CD4-positive, alpha-beta memory T cell (primary cell): ENCODE data around the gene TTC23L. TPM values are rescaled to one million over a fixed set of nuclear protein-coding genes. Genes with fewer than 3 reads are reported as not detected.
A peak's percentile ranks its signal among the peaks of the same experiment; 100 is the strongest.

Experiments
- CTCF ChIA-PET: fragments of 350-600 bp; sonication (Branson Sonifier 250); formaldehyde crosslinking; loops from one replicate; lab custom pipeline; 2021; ENCODE audit warnings: inconsistent platforms; ENCODE audit not compliant: partially characterized antibody; lab: Charles Lee
- POLR2A ChIA-PET: fragments of 350-600 bp; sonication (Branson Sonifier 250); formaldehyde crosslinking; loops from one replicate; lab custom pipeline; 2021; ENCODE audit not compliant: partially characterized antibody; lab: Charles Lee
- DNase-seq, 5 donors: peaks; one replicate each; pipeline versions ENCODE4 v3.0.0 to v3.0.0-alpha.2; 2020 to 2022; ENCODE audit warnings: mixed read lengths in 1 of 5
- H3K27ac ChIP-seq: one replicate; pipeline ENCODE4 v1.7.0; 2013; ENCODE audit warnings: low read depth, low read length
- H3K27me3 ChIP-seq: 2 replicates; pipeline ENCODE4 v1.7.0; 2013; ENCODE audit warnings: mild to moderate bottlenecking, low read length, moderate library complexity; ENCODE audit not compliant: insufficient read depth
- H3K36me3 ChIP-seq: 2 replicates; pipeline ENCODE4 v1.7.0; 2013; ENCODE audit warnings: mild to moderate bottlenecking, low read length, moderate library complexity; ENCODE audit not compliant: insufficient read depth
- H3K4me1 ChIP-seq: 2 replicates; pipeline ENCODE4 v1.7.0; 2013; ENCODE audit warnings: mild to moderate bottlenecking, low read length, moderate library complexity; ENCODE audit not compliant: insufficient read depth
- H3K4me3 ChIP-seq, 2 donors: one replicate each; pipeline ENCODE4 v1.7.0; 2013; ENCODE audit warnings: low read length in 2 of 2, mild to moderate bottlenecking in 1 of 2
- H3K9me3 ChIP-seq, 2 donors: one replicate each; pipeline ENCODE4 v1.7.0; 2013; ENCODE audit warnings: low read length in 2 of 2, control low read depth in 1 of 2; ENCODE audit not compliant: control insufficient read depth in 1 of 2
- H3K27ac Mint-ChIP-seq, 7 donors: one replicate each; pipeline ENCODE4 v1.8.0; 2020 to 2021; ENCODE audit warnings: mixed read lengths in 7 of 7, mild to moderate bottlenecking in 6 of 7, inconsistent platforms in 3 of 7, moderate library complexity in 3 of 7
- H3K27me3 Mint-ChIP-seq, 2 donors: one replicate each; pipeline ENCODE4 v1.8.0; 2020 to 2021; ENCODE audit warnings: mixed read lengths in 2 of 2
- H3K36me3 Mint-ChIP-seq, 2 donors: one replicate each; pipeline ENCODE4 v1.8.0; 2020 to 2021; ENCODE audit warnings: mixed read lengths in 2 of 2, inconsistent platforms in 1 of 2, mild to moderate bottlenecking in 1 of 2
- H3K4me1 Mint-ChIP-seq, 4 donors: one replicate each; pipeline ENCODE4 v1.8.0; 2020 to 2021; ENCODE audit warnings: mixed read lengths in 4 of 4, mild to moderate bottlenecking in 1 of 4
- H3K4me3 Mint-ChIP-seq, 8 donors: one replicate each; pipeline ENCODE4 v1.8.0; 2020 to 2021; ENCODE audit warnings: mixed read lengths in 8 of 8, mild to moderate bottlenecking in 7 of 8, moderate library complexity in 6 of 8, inconsistent platforms in 3 of 8
- H3K9me3 Mint-ChIP-seq, 8 donors: one replicate each; pipeline ENCODE4 v1.8.0; 2020 to 2021; ENCODE audit warnings: mixed read lengths in 8 of 8, mild to moderate bottlenecking in 5 of 8, inconsistent platforms in 3 of 8, moderate library complexity in 1 of 8
- intact Hi-C: fragments of 100-400 bp; cut with micrococcal nuclease; formaldehyde crosslinking; loops from one replicate; pipeline ENCODE4 v1.15.1; 2023
- polyA plus RNA-seq, 2 donors: library from polyadenylated mRNA; unstranded; fragments of 300-500 nt; fragmentation: Illumina TruSeq; gene quantifications; one replicate each; pipeline ENCODE4 v1.2.3, GENCODE V29; 2021
- total RNA-seq, 2 experiments: library from RNA; stranded (reverse); gene quantifications; one replicate each; pipeline ENCODE4 v1.2.3, GENCODE V29; 2021

TTC23L gene, protein sequence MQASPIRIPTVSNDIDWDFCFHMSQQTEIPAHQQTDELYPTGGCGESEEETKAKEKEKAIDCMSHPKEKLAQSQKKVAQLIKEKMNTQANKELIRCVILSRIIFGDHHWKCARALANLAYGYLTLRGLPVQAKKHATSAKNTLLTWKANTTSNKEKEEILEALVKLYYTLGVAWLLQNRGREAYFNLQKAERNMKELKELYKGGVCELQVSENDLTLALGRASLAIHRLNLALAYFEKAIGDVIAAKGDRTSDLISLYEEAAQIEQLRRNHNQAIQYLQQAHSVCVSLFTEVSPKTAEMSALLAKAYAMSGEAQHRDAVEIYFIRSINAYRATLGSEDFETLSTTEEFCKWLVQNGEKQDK
- total RNA-seq = under 1 TPM in 1 of 2 experiments, not detected in 1; 0.47 TPM
- not detected for polyA plus RNA-seq

DNA sequence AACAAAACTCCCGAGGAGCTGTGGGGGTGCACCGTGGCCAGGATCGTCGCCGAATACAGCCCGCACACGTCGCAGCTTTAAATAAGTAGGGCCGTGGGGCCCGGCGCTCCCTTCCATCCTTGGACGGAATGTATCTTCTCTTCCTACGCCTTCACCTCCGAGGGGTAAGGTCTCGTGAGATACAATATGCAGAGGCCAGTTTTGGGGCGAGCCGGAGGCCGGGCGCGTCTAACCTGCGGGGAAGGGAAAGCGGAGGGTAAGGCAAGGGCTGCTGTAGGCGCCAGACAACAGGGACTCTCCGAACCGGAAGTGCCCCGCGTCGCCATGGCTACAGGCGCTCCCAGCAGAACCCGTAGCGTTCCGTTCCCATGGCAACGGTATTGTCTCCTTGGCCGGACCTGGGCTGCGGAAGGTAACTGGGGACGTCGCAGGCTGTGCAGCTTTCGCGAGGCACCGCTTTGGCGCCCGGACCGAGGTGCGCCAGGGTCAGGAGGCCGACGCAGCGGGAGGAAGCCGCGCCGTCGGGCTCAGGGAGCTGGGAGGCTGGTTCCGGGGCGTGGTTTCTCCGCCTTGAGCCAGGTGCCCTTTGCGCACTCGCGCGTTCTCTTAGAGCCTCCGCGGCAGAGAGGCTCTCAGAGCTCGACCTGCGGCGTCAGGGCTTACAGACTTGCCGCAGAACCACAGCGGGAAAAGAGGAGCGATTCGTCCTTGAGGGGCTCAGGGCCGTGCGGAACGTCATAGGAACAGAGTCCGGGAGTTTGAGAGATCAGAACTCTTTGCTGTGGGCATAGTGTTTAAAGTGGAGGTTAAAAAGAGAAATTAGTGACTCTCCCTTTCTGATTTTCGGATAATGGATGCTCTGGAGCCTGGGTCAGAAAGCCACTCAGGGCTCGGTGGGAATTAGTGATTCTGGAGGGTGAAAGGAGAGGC, at the start of gene TTC23L:
TTC23L (plus strand) TSS at position 380 of the 930 bp plus-strand sequence. CDS start 1,508 bp downstream, outside the sequence.
- H3K27ac ChIP-seq = peak within 1 kb of the TSS; percentile 70
- peak within 1 kb of the TSS; percentile 96 to 99 (median 98) for H3K27ac Mint-ChIP-seq
- intact Hi-C loops = loop anchor here (1.0 to 5.0 kb wide), 5 partner anchors 76 to 1399 kb away; partner anchors contain the start of genes BRIX1, DNAJC21, LMBRD2 and RAD1
- H3K4me3 Mint-ChIP-seq = peak within 1 kb of the TSS; percentile 93 to 98 (median 95)
- no peaks in the 10 kb centered on the region for H3K9me3 ChIP-seq
- CTCF ChIA-PET = interaction anchor here (0.6 to 1.6 kb wide), 5 partner anchors 11 to 1424 kb away, joined by 3 to 4 read pairs (median 3); partner anchors contain the start of genes BRIX1, DNAJC21 and RAD1
- DNase-seq = peak; percentile 90 to 97 (median 91)
- peaks cover 13% of the 10 kb centered on the region for H3K4me1 ChIP-seq
- peaks cover 0 to 4% (median 0%) of the 10 kb centered on the region in 8 donors for H3K9me3 Mint-ChIP-seq
- H3K27me3 Mint-ChIP-seq = peaks cover 0 to 2% of the 10 kb centered on the region in 2 donors
- H3K36me3 Mint-ChIP-seq = peaks cover 0 to 5% of the 10 kb centered on the region in 2 donors
- H3K4me1 Mint-ChIP-seq = peaks cover 4 to 16% (median 10%) of the 10 kb centered on the region in 4 donors
- peak within 1 kb of the TSS; percentile 88 to 89 for H3K4me3 ChIP-seq
- H3K36me3 ChIP-seq = no peaks in the 10 kb centered on the region
- POLR2A ChIA-PET = interaction anchor here (0.7 to 2.4 kb wide), 6 partner anchors 15 to 1313 kb away, joined by 3 to 27 read pairs (median 3); partner anchors contain the start of genes BRIX1, DNAJC21, LMBRD2 and RAD1
- no peaks in the 10 kb centered on the region for H3K27me3 ChIP-seq

DNA sequence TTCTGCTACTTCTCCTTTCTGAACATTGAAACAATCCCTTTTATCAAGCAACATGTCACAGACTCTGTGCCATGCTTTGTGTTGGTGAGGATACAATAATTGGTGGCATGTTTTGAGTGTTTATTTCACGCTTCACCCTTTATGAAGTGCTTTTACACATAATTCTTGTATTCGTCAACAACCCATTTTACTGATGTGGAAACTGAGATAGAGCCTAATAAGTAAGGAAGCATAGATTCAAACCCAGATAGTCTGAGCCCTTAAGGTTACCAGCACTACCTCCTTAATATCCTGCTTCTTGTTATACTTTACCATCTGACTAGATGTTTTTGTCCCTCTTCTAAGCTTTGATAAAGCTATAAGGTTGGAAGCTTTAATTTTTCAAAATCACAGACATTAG, 49.3 kb upstream of the TTC23L start:
- Histone ChIP-seq H3K4me1 (no peaks in the 10 kb centered on the region), H3K27ac (no peak overlapping the region), H3K4me3 (no peak overlapping the region), H3K36me3 (no peaks in the 10 kb centered on the region), H3K27me3 (no peaks in the 10 kb centered on the region), H3K9me3 (no peaks in the 10 kb centered on the region)
- Mint-ChIP-seq H3K4me3 (no peak overlapping the region), H3K27me3 (peaks cover 0 to 6% of the 10 kb centered on the region in 2 donors), H3K4me1 (no peaks in the 10 kb centered on the region), H3K27ac (no peak overlapping the region), H3K36me3 (peaks cover 0 to 1% of the 10 kb centered on the region in 2 donors), H3K9me3 (peaks cover 0 to 9% (median 7%) of the 10 kb centered on the region in 8 donors)
- no peak for DNase-seq
- ChIA-PET CTCF (no interaction called here), POLR2A (no interaction called here)
- intact Hi-C loops = no loop called here

DNA sequence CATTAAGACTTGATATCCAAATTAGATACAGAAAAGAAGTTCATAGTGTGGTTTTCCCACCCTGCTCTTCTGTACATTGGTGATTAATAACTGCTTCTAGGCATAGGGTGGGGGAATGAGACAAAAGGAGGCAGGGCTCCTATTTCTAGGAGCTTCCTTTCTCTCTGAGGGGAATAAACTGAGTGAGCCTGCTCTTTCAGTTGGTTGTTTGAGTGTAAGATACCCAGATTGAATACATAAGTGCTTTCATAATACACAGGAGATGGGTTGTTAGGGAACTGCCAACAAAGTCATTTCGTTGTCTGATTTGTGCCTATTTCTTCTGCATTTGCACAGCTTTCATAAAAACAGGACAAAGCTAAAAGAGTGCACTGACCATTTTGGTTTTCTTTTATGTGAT, 48.9 kb upstream of the TTC23L start:
- POLR2A ChIA-PET = no interaction called here
- CTCF ChIA-PET = no interaction called here
- H3K4me1 Mint-ChIP-seq = no peaks in the 10 kb centered on the region

DNA sequence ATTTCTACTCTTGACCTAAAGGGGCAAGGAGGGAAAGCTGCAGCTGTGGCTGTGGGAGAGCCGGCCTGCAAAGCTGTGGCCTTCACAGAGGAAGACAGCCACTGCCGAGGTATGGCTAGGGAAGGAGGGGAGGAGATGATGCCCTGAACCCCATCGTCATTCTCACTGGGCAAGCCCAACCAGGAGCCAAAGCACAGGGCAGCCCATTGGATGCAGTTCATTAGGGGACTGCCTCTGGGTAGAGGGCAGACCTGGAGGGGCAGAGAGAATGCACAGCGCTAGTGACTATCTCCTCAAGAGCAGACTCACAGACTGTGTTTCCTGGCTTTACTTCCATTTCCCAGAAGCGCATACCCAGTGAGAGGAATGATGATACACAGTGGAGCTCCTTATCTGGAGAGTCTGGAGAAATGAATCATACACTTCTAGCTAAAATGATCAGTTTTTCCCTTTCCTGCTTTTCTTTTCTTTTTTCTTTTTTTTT, 47.2 kb upstream of the TTC23L start:
- Histone ChIP-seq H3K4me1 (no peaks in the 10 kb centered on the region), H3K27me3 (no peaks in the 10 kb centered on the region), H3K27ac (no peak overlapping the region), H3K4me3 (no peak overlapping the region), H3K9me3 (no peaks in the 10 kb centered on the region), H3K36me3 (no peaks in the 10 kb centered on the region)
- Mint-ChIP-seq H3K27me3 (peaks cover 0 to 6% of the 10 kb centered on the region in 2 donors), H3K27ac (no peak overlapping the region), H3K9me3 (peaks cover 0 to 8% (median 5%) of the 10 kb centered on the region in 8 donors), H3K4me1 (no peaks in the 10 kb centered on the region), H3K36me3 (peaks cover 0 to 3% of the 10 kb centered on the region in 2 donors), H3K4me3 (no peak overlapping the region)
- intact Hi-C loops = no loop called here
- no peak for DNase-seq
- ChIA-PET POLR2A (no interaction called here), CTCF (no interaction called here)

More for the DNA sequence above, 48.9 kb upstream of the TTC23L start:
- Histone ChIP-seq H3K27ac (no peak overlapping the region), H3K4me1 (no peaks in the 10 kb centered on the region), H3K4me3 (no peak overlapping the region), H3K27me3 (no peaks in the 10 kb centered on the region), H3K9me3 (no peaks in the 10 kb centered on the region), H3K36me3 (no peaks in the 10 kb centered on the region)
- no peak for DNase-seq
- peaks cover 0 to 6% of the 10 kb centered on the region in 2 donors for H3K27me3 Mint-ChIP-seq
- H3K36me3 Mint-ChIP-seq = peaks cover 0 to 1% of the 10 kb centered on the region in 2 donors
- H3K4me3 Mint-ChIP-seq = no peak overlapping the region
- H3K27ac Mint-ChIP-seq = no peak overlapping the region
- peaks cover 0 to 9% (median 7%) of the 10 kb centered on the region in 8 donors for H3K9me3 Mint-ChIP-seq
- intact Hi-C loops = no loop called here

DNA sequence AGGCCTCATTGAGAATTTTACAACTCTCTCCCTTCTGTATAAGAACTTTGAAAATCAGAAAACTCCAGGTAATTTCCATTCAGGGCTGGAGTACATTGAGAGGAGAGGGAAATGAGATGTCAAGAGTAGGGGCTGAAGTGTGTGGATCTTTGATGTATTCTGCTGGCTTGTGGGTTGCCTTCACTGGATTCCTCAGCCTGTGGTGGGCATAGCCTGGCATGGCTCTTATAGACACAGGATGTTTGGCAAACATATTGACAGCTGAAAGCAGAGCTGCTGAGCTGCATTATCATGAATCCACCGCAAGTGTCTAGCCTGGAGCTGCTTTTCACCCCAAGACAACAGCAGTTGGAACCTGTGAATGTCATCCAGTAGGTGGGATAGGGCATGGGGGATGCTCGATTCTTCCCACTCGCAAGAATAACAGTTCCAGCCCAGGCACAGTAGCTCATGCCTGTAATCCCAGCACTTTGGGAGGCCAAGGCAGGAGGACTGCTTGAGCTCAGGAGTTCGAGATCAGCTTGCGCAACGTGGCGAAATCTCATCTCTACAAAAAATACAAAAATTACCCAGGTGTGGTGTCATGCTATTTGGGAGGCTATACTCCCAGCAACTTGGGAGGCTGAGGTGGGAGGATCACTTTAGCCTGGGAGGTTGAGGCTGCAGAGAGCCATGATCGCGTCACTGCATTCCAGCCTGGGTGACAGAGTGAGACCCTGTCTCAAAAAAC, 36.0 kb upstream of the TTC23L start:
- Mint-ChIP-seq H3K4me1 (no peaks in the 10 kb centered on the region), H3K27me3 (peaks cover 0 to 1% of the 10 kb centered on the region in 2 donors), H3K27ac (no peak overlapping the region), H3K36me3 (peaks cover 0 to 9% of the 10 kb centered on the region in 2 donors), H3K9me3 (no peaks in the 10 kb centered on the region), H3K4me3 (no peak overlapping the region)
- no peak for DNase-seq
- Histone ChIP-seq H3K27ac (no peak overlapping the region), H3K4me1 (no peaks in the 10 kb centered on the region), H3K27me3 (no peaks in the 10 kb centered on the region), H3K9me3 (no peaks in the 10 kb centered on the region), H3K36me3 (no peaks in the 10 kb centered on the region), H3K4me3 (no peak overlapping the region)
- intact Hi-C loops = no loop called here
- CTCF ChIA-PET = interaction anchor here (1.3 kb wide), 1 partner anchor 22 kb away, joined by 3 read pairs; no protein-coding TSS in a partner anchor
- POLR2A ChIA-PET = no interaction called here

DNA sequence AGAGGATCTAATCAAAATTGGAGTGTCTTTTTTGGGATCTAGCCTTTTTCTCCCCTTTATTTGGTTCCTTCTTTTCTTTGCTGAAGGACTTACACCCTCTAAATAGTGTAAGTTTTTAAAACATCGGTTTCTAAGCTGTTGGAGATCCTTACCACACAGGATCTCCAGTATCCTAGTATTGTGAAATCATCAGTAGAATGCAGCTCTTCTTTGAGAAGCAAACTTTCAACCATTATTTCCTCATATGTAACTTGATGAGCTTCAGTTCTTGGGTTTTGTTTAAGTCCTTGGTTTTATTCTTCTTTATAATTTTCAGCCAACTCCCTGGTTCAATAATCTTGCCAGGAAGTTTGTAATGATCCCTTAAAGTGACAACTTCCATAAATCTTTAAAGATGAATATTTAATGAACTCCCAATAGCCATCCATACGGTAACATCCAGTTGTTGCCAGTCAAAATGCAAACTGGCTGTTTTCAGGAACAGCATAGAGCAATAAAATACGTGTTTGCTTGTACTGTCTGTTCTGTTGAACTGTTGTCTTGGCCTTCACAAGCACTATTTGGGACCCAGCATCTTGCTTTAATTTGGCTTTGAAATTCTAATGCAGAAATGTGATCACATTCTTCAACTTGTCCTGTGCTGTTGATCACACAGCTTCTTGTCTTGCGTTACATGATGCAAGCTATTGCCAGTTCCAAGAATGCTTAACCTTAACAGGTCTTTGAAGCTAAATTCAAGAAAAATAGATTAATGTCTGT, 34.8 kb upstream of the TTC23L start:
- Histone ChIP-seq H3K27me3 (no peaks in the 10 kb centered on the region), H3K36me3 (no peaks in the 10 kb centered on the region), H3K9me3 (no peaks in the 10 kb centered on the region), H3K4me3 (no peak overlapping the region), H3K4me1 (no peaks in the 10 kb centered on the region), H3K27ac (no peak overlapping the region)
- intact Hi-C loops = no loop called here
- no peak overlapping the region for H3K27ac Mint-ChIP-seq
- H3K4me3 Mint-ChIP-seq = no peak overlapping the region
- no peak for DNase-seq
- H3K27me3 Mint-ChIP-seq = peaks cover 0 to 1% of the 10 kb centered on the region in 2 donors
- CTCF ChIA-PET = interaction anchor here (1.3 kb wide), 1 partner anchor 21 kb away, joined by 3 read pairs; no protein-coding TSS in a partner anchor
- POLR2A ChIA-PET = no interaction called here
- H3K4me1 Mint-ChIP-seq = no peaks in the 10 kb centered on the region
- H3K36me3 Mint-ChIP-seq = peaks cover 0 to 9% of the 10 kb centered on the region in 2 donors
- no peaks in the 10 kb centered on the region for H3K9me3 Mint-ChIP-seq
